Body of pancreas (tissue), 4 donors: ENCODE results near the gene FLYWCH1.

Experiments used
- POLR2A ChIP-seq, 3 donors: fragments of 450-650 bp; IDR thresholded peaks; one replicate each; pipeline ENCODE4 v1.6.1; 2016; ENCODE audit warnings: antibody characterized with exemption in 3 of 3, mild to moderate bottlenecking in 2 of 3
- TF ChIP-seq, protein P1 (sequence below), 7 experiments: fragments of 450-650 bp in 4 of 7; fragments of 200-600 bp in 3 of 7; sonication (generic) in 3 of 7; IDR thresholded peaks; one replicate each; pipeline ENCODE4 v1.5.1; 2016 to 2019; ENCODE audit warnings: antibody characterized with exemption in 7 of 7

DNA sequence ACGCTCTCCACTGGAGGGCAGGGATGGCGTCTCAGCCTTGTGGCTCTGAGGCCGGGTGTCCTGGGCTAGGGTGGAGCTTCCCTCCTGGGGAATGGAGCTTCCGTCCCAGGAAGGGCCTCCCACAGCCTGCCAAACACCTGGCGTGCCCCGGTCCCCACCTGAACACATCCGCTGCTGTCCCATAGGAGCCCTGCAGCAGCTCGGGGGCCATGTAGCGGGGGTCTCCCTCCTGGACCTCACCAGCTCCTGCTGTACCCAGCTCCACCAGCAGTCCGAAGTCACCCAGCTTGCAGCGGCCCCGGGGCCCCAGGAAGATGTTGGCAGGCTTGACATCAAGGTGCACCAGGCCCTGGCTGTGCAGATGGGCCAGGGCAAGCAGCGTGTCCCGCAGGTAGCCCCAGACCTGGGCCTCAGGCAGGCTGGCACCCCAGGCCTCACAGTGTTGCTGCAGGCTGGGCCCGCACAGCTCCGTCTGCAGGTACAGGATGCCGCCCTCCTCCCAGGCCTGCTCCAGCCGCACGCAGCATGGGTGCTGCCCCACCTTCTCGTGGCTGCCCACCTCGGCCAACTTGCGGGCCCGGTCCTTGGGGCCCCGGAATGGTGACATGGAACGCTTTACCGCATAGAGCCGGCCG, 63.5 kb downstream of the FLYWCH1 start:
- no peak for TF ChIP-seq POLR2A (IDR thresholded peaks at IDR 0.05)
- TF ChIP-seq, protein P1, sequence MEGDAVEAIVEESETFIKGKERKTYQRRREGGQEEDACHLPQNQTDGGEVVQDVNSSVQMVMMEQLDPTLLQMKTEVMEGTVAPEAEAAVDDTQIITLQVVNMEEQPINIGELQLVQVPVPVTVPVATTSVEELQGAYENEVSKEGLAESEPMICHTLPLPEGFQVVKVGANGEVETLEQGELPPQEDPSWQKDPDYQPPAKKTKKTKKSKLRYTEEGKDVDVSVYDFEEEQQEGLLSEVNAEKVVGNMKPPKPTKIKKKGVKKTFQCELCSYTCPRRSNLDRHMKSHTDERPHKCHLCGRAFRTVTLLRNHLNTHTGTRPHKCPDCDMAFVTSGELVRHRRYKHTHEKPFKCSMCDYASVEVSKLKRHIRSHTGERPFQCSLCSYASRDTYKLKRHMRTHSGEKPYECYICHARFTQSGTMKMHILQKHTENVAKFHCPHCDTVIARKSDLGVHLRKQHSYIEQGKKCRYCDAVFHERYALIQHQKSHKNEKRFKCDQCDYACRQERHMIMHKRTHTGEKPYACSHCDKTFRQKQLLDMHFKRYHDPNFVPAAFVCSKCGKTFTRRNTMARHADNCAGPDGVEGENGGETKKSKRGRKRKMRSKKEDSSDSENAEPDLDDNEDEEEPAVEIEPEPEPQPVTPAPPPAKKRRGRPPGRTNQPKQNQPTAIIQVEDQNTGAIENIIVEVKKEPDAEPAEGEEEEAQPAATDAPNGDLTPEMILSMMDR (IDR thresholded peaks at IDR 0.05) = no peak
